GM12865 (cell line): ENCODE measurements around the gene FCRL2.

Experiments used
- DNase-seq: peaks from one replicate; pipeline ENCODE4 v3.0.0; 2010; ENCODE audit warnings: low read depth
- H3K4me3 ChIP-seq: 2 replicates; pipeline ENCODE4 v1.5.1; 2011; ENCODE audit warnings: mild to moderate bottlenecking, low read depth, low read length, control low read depth
- CTCF ChIP-seq: IDR thresholded peaks from 2 replicates; pipeline ENCODE4 v1.5.1; 2011; ENCODE audit warnings: low read length, control low read depth, low read depth, inconsistent platforms; ENCODE audit not compliant: insufficient read depth; ENCODE audit errors: missing control alignments

The FCRL2 gene

DNA sequence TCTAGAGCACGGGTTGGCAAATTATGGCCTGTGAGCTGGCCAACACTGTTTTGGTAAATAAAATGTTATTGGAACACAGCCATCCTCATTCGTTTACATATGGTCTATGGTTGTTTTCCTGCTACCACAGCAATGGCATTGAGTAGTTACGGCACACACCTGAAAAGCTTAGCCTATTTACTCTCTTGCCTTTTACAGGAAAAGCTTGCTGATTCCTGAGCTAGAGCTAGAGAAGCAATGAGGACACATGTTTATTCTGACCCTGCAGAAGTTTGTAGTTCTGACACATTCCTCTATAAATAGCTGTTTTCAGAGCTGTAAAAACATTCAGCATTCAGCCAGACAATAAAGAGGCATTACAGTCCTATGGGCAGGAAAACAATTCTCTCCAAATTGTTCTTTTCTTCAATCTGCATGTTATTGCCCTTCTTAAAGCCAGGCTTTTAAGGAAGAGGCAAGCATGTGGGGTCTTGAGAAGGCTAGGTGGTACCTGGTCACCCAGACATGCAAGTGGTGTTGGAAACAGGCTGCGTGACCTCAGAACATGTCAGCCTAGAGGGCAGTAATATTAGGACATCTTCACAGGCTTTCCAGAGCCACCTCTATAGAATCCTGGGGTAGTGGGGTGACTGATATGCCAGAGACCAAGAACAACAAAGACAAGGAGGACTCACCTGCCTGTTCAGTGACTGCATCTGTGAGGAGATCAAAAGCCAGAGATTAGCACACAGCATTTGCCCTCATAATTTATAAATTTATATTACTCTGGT lies 1.6 kb downstream of the FCRL2 start:
- H3K4me3 ChIP-seq: no peak overlapping the region
- no peak for DNase-seq
- no peak for TF ChIP-seq CTCF

- TF ChIP-seq CTCF: no peak
- no peak for DNase-seq
- no peak overlapping the region for H3K4me3 ChIP-seq
Measured at GRCh38 chr1:157774412-157774811, 2.5 kb downstream of the FCRL2 start.

- peak; percentile 60 for TF ChIP-seq CTCF
- DNase-seq: peak; percentile 37
- H3K4me3 ChIP-seq: no peak overlapping the region
Measured at GRCh38 chr1:157773493-157774350, 3.2 kb downstream of the FCRL2 start.

- DNase-seq: no peak
- TF ChIP-seq CTCF: no peak
- H3K4me3 ChIP-seq: no peak overlapping the region
Measured at GRCh38 chr1:157771661-157772425, 5.1 kb downstream of the FCRL2 start.

DNA sequence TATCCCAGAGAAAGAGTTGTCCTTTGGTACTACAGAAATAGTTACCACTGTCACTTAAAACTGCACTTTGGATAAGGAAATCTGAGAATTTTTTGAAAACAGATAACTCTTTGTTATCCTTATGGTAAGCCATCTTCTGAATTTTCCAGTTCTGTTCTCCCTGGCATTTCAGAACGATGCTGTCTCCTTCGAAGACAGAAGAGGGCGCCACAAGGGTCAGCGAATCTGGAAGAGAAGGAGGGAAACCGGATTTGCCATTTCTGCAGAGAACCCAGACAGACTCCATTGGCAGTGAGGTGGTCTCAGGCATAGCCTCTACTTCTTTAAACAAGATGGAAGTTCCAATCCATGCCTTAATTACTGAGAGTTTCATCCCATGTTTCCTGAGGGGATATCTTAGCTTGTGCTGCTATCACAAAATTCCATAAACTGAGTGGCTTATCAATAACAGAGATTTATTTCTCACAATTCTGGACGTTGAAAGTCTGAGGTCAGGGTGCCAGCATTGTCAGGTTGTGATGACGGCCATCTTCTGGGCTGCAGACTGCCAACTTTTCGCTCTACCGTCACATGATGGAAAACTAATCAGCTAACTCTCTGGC lies 6.4 kb downstream of the FCRL2 start:
- peak; percentile 28 for TF ChIP-seq CTCF
- peak; percentile 15 for DNase-seq

DNA sequence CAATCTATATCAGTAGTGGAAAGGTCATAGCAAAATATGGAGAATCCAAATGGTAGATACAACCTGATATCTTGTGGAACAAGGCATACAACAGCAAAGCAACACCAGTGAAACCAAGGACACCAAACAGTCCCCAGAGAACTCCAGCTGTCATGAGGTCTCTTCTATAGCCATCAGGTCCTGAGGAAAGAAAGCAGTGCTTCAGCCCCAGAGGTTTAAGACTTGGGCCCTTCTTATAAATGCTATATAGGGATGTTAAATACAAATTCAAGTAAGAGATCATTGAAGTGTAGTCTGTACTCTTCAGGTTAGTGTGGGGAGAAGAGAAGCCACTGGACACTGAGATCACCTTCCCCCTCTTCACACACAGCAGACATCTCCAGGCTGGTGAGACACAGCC lies 10.1 kb downstream of the FCRL2 start:
- no peak for DNase-seq
- TF ChIP-seq CTCF: no peak
- no peak overlapping the region for H3K4me3 ChIP-seq

More for the DNA sequence above, 6.4 kb downstream of the FCRL2 start:
- H3K4me3 ChIP-seq: no peak overlapping the region
